Measurements from ENCODE around the gene LGALS3BP.
"Not testable (repeated sequence)": the region's sequence is repeated elsewhere in the genome, so short reads cannot be mapped to it uniquely, and the experiment has no call there.

LGALS3BP gene

GRCh38 chr17:78960928-78961327, 18.8 kb downstream of the LGALS3BP start:
- DNase-seq: no peak

GRCh38 chr17:78959803-78960202, 19.9 kb downstream of the LGALS3BP start:
- DNase-seq: no peak

- DNase-seq: no peak
These were observed 21.0 kb downstream of the LGALS3BP start for GRCh38 chr17:78958641-78959127.

DNA sequence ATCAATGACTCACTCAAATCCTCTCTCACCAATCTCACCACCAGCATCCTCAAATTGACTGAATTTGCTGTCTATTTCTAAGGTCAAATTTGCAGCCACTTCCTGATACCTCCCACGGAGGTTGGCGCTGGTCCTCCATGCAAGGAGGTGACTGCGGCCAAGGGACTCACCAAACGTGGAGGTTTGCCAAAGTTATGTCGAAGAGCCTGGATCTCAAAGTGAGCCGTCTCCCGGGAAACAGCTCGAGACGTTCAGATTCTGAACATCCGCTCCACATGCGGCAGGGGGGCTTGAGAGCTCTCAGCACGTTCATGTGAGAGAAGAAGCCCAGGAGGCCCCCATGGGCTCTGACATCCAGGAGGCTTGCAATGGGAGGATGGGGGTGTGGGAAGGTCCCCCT, 22.6 kb downstream of the LGALS3BP start:
- no peak for DNase-seq

DNA sequence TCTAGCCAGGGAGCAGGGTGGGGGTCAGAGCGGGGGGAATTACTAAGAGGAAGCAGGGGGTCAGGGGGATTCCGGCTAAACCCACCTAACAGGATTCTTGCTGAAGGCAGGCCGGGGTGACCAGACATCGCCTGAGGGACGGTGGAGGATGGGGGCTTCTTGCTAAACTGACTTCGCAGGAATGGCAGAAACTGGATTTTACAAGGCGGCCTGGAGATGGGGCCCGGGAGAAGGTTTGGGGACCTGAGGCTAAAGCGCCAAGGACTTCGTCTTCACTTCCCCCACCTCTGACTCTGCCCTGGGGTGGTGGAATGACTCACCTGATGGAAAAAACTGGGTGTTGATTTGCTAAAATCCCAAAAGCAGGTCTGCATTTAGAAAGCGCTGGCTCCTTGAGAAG, 23.5 kb downstream of the LGALS3BP start:
- no peak for DNase-seq

DNA sequence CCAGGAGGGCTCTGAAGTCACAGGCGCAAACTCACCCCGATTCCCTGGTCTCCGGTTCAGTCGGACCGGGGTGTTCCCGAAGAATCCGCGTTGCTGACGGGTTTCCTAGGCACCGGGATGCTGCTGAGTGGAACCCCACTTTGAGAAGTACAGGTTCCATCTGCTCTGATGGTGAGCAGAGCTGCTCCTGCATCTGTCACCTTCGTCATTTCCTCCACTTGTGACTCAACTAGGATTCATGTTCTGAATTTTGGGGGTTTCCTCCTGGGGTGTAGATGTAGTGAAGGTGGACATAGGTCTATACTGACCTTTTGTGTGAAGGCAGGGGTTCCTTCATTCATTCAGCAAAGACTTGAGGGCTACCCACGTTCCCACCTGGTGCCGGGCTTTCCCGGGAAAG, 25.0 kb downstream of the LGALS3BP start:
- DNase-seq: no peak

DNA sequence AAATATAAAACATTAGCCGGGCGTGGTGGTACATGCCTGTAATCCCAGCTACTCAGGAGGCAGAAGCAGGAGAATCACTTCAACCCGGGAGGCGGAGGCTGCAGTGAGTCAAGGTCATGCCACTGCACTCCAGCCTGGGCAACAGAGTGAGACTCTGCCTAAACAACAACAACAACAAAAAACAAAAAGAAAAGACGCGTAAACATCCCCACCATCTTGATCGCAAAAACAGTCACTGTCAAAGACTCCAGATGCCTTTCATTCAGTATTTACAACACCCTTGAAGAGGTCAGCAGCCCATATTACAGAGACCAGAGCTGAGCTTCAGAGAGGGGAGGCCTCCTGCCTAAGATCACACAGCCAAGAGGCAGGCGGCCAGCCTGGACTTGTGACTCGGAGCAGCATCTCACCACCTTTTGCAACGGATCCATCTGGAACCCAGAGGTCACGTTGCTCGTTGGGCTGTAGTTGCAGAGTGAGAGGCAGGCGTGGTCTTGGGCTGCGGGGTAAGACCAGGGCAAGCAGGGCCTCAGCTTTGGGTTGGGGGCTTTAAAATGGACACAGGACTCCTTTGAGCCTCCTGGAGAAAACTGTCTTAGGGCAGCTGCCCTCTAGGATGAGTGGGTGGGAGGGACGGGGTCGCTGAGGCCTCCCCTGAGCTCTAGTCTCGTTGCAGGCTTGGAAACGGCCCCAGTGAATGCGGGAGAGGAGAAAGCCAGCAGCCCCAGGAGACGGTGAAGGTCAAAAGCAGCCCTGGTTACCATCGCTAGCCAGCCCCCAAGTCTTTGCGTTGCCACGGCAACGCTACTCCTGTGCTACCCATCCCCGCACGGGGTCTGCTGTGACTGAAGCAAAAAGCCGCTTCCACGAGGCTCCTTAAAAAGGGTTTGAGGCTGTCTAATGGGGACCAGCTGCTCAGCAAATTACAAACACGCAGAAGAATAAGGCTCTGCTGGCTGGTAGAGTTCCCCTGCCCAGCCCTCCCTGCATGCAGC, 26.1 kb downstream of the LGALS3BP start:
- no peak for DNase-seq

- no peak for DNase-seq
These were observed 27.0 kb downstream of the LGALS3BP start for GRCh38 chr17:78952706-78953105.

- DNase-seq: no peak
These were observed 27.7 kb downstream of the LGALS3BP start for GRCh38 chr17:78951967-78952551.

- DNase-seq: no peak
These were observed 28.9 kb downstream of the LGALS3BP start for GRCh38 chr17:78950870-78951269.

- DNase-seq: no peak
These were observed 32.2 kb downstream of the LGALS3BP start for GRCh38 chr17:78947235-78948149.

DNA sequence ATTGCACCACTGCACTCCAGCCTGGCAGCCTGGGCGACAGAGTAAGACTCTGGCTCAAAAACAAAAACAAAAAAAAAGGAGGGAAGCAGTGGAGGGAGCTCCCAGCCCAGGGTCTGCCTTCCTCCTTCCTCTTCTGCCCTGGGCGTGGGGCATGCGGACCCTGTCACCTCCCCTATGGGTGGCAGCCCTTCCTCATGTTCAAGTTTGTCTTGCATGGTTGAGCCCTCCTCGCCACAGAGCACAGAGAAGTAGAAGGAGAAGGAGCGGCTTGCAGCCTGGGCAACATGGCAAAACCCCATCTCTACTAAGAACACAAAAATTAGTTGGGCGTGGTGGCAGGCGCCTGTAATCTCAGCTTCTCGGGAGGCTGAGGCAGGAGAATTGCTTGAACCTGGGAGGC, 33.1 kb downstream of the LGALS3BP start:
- DNase-seq: peak in 1 of 2 donors; percentile 7

DNA sequence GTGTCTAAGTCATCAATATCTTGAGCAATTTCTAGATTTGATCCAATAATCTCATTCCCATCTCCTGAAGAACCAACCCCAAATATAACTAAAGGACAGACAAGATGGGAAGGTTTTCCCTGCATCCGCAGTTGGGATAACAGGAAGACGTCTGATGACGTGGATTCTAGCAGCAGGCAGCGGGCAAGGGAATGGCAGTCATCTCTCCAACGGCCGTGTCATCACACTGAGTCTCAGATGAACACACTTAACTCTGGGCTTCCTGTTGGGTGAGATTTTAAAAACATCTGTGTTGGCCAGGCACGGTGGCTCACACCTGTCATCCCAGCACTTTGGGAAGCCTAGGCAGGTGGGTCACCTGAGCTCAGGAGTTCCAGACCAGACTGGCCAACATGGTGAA, 33.6 kb downstream of the LGALS3BP start:
- no peak for DNase-seq

GRCh38 chr17:78945455-78945854, 34.3 kb downstream of the LGALS3BP start:
- DNase-seq: not testable (repeated sequence)

DNA sequence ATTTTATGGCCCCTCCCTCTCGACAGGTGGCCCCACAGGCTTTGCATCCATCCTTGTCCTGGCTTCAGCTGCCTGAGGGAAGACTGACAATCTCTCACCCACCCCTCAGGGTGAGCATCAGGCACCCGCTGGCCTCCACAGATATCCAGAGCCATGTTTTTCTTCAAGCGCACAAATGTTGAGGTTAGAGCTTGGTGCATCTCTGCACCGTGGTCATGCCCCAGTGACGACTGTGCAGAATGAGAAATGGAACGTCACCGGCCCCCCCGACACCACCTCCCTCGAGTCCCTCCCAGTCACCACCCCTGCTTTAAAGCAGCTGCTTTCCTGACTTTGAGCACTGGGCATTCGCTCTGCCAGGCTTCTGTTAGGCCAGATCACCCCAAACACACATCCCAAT, 34.8 kb downstream of the LGALS3BP start:
- DNase-seq: no peak

DNA sequence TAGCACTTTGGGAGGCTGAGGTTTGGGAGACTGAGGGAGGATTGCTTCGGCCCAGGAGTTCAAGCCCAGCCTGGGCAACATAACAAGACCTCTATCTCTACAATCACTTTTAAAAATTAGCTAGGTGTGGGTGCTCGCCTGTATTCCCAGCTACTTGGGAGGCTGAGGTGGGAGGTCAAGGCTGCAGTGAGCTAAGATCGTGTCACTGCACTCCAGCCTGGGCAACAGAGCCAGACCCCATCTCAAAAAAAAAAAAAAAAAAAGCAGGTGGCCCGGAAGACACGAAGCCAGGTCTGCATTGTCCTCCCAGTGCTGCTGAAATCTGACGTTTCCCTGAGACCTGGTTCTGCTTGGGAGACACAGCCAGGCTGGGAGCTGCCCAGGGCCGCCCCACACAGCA, 35.7 kb downstream of the LGALS3BP start:
- DNase-seq: no peak

- DNase-seq: no peak
These were observed 39.0 kb downstream of the LGALS3BP start for GRCh38 chr17:78940708-78941107.

DNA sequence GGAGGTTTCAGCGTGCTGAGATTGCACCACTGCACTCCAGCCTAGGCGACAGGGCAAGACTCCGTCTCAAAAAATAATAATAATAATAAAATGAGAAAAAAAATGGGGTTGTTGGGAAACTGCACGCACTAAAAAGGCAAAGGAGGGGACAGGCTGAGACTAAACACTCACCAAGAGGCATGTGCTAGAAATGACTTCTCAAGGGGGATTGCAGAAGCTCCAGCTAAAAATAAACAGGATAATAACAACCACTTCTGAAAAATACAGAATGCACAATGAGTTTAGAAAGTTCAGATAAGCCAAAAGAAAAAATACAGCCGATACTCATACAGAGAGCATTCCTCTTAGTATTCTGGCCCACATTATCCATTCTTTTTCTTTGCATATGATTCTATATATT, 39.5 kb downstream of the LGALS3BP start:
- DNase-seq: no peak

DNA sequence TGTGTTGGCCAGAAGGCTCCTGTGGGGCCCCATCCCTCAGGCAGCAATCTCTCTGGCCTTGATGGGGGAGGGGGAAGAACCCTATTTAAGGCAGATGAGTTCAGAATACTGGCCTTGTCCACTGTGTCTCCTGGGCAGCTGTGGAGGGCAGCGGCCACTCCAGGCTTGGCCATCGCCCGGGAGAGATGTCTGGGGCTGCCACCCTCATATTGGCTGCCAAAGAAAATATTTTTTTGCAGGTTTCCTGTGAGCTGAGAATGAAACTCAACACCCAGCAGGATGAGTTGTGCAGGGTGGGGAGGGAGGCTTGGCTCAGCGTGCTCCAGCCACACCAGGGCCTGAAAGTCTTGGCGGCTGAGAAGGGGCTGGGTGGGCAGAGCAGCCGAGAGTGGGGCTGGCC, 40.1 kb downstream of the LGALS3BP start:
- DNase-seq: no peak

DNA sequence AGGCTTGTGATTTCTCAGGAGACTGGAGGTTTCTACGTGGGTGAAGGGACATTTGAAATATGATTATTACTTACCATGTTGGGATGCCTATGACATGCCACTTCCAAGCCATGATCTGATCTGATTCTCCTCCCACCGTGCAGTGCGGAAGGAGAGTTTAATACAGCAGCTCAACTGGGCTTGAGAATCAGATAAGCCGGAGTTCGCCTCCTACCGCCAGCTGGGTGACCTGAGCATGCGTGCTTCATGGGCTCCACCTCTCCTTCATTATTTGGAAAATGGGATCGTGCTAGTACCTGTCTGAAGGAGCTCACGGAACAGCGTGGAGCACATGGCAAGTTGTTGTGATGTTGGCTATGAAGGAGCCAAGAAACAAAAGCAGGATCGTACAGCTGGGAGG, 42.2 kb downstream of the LGALS3BP start:
- no peak for DNase-seq

- no peak for DNase-seq
These were observed 44.1 kb downstream of the LGALS3BP start for GRCh38 chr17:78935419-78936323.

Data from CD4-positive, alpha-beta T cell treated with Interleukin-1 beta for 1 hour (primary cell).